Esophagus muscularis mucosa (tissue), 4 donors: ENCODE results near the gene TAX1BP1. TPM values are rescaled to one million over a fixed set of nuclear protein-coding genes. Genes with fewer than 3 reads are reported as not detected.

Experiments
- DNase-seq: peaks from one replicate; pipeline ENCODE4 v3.0.0-alpha.2; 2017; ENCODE audit errors: extremely low spot score
- H3K27ac ChIP-seq, 4 donors: fragments of 200-600 bp; sonication (generic); replicated peaks in 1 of 4; 1 replicate in 3 of 4; 2 replicates in 1 of 4; pipeline ENCODE4 v1.5.1; 2016 to 2019; ENCODE audit warnings: mild to moderate bottlenecking in 1 of 4
- H3K27me3 ChIP-seq, 4 donors: fragments of 200-600 bp; sonication (generic); one replicate each; pipeline versions ENCODE4 v1.5.1 to v1.6.0; 2016 to 2019
- H3K36me3 ChIP-seq, 4 donors: fragments of 200-600 bp; sonication (generic); one replicate each; pipeline ENCODE4 v1.5.1; 2016 to 2019
- H3K4me1 ChIP-seq, 4 donors: fragments of 200-600 bp; sonication (generic); one replicate each; pipeline ENCODE4 v1.5.1; 2016 to 2019
- H3K4me3 ChIP-seq, 4 donors: fragments of 200-600 bp; sonication (generic); 1 replicate in 2 of 4; 2 replicates in 2 of 4; pipeline ENCODE4 v1.5.1; 2016 to 2019; ENCODE audit warnings: mild to moderate bottlenecking in 4 of 4, moderate library complexity in 1 of 4
- H3K9me3 ChIP-seq, 4 donors: fragments of 200-600 bp; sonication (generic); 1 replicate in 3 of 4; 2 replicates in 1 of 4; pipeline ENCODE4 v1.5.1; 2016 to 2019
- CTCF ChIP-seq, 3 experiments: fragments of 200-600 bp in 2 of 3; fragments of 450-650 bp in 1 of 3; sonication (generic) in 2 of 3; IDR thresholded peaks; one replicate each; pipeline ENCODE4 v1.5.1; 2017 to 2019; ENCODE audit warnings: antibody characterized with exemption in 3 of 3, mild to moderate bottlenecking in 2 of 3, moderate library complexity in 1 of 3
- EP300 ChIP-seq: sonication (generic); formaldehyde crosslinking; IDR thresholded peaks from one replicate; pipeline ENCODE4 v1.6.1; 2017; ENCODE audit warnings: antibody characterized with exemption
- POLR2A ChIP-seq: fragments of 450-650 bp; IDR thresholded peaks from one replicate; pipeline ENCODE4 v1.6.1; 2017; ENCODE audit warnings: antibody characterized with exemption, moderate library complexity, mild to moderate bottlenecking, low read depth
- POLR2AphosphoS5 ChIP-seq, 2 donors: sonication (generic); formaldehyde crosslinking; IDR thresholded peaks; one replicate each; pipeline ENCODE4 v1.6.1; 2017; ENCODE audit warnings: antibody characterized with exemption in 2 of 2
- WGBS: methylation state at CpG from one replicate; pipeline ENCODE4 v1.1.5; 2018; 5-methylcytosine and 5-hydroxymethylcytosine counted together
- intact Hi-C: fragments of 100-400 bp; cut with DNase I; formaldehyde crosslinking; loops from one replicate; pipeline ENCODE4 v1.15.1; 2023
- total RNA-seq, 4 donors: library from RNA; depleted of rRNA; stranded (reverse); fragments of >200 nt; gene quantifications; one replicate each; pipeline versions ENCODE4 v1.1.0 to v1.2.1, GENCODE V29; 2016

The TAX1BP1 gene
- total RNA-seq, 4 donors from 2014 or later, result 107 to 139 (median 127) TPM

DNA sequence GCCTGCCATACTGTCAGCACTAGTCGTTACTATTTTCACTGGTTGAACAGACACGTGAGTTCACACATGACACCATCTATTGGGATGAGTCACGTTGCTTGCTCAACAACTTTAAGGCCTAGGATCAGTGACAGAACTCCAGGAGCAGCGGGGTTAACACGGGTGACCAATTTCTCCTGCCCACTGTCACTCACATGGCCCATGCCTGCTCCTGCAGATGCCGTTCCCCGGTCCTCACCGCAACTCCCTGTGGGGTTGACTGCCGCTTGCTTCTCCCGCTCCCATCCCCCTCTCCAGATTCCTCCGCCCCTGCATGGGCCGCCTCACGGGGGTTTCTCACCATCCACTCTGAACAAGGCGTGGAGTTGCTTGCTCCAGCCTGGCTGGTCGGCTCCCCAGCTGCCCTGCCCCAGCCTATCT is 128.2 kb downstream of the TAX1BP1 start:
- 89% methylated on average over 15 of the region's 15 CpGs for WGBS
- intact Hi-C loops, result no loop called here
- TF ChIP-seq POLR2A (no peak), POLR2AphosphoS5 (IDR thresholded peaks at IDR 0.05) (no peak), EP300 (no peak), CTCF (IDR thresholded peaks at IDR 0.05) (no peak)

GRCh38 chr7:27869056-27869455 is 129.1 kb downstream of the TAX1BP1 start:
- intact Hi-C loops, result no loop called here
- Histone ChIP-seq H3K36me3 (no peaks in the 10 kb centered on the region), H3K4me3 (no peak overlapping the region), H3K9me3 (no peaks in the 10 kb centered on the region), H3K27me3 (no peaks in the 10 kb centered on the region), H3K4me1 (peaks cover 6 to 20% (median 11%) of the 10 kb centered on the region in 4 donors), H3K27ac (no peak overlapping the region)
- 95% methylated on average over 7 of the region's 7 CpGs for WGBS
- TF ChIP-seq EP300, result no peak
- TF ChIP-seq POLR2A, result no peak
- TF ChIP-seq CTCF (IDR thresholded peaks at IDR 0.05), result no peak
- no peak for TF ChIP-seq POLR2AphosphoS5 (IDR thresholded peaks at IDR 0.05)
- no peak for DNase-seq

More for the DNA sequence above, 128.2 kb downstream of the TAX1BP1 start:
- Histone ChIP-seq H3K36me3 (peaks cover 0 to 9% (median 0%) of the 10 kb centered on the region in 4 donors), H3K4me3 (no peak overlapping the region), H3K27me3 (no peaks in the 10 kb centered on the region), H3K4me1 (peaks cover 0 to 11% (median 4%) of the 10 kb centered on the region in 4 donors), H3K27ac (no peak overlapping the region), H3K9me3 (no peaks in the 10 kb centered on the region)
- no peak for DNase-seq

DNA sequence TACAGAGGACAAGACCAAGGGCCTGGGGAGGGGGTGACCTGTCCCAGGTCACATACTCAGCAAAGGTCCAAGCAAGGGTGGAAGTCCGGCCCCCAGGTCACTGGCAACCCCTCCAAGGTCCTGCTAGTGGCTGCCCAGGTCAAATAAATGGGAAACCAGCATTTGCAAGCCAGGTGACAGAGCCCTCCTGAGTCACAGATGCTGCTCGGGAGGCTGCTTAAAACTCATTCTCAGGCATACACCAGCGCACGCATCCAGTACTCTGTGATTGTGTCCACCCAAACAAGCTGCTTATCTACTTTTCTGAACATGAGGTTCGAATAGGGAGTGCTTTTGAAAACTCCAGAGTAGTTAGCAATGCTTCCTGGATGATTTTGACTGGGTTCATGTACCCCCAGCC is 130.6 kb downstream of the TAX1BP1 start:
- no peak overlapping the region for H3K4me3 ChIP-seq
- intact Hi-C loops, result no loop called here
- no peaks in the 10 kb centered on the region for H3K9me3 ChIP-seq
- no peaks in the 10 kb centered on the region for H3K27me3 ChIP-seq
- no peaks in the 10 kb centered on the region for H3K36me3 ChIP-seq
- no peak for TF ChIP-seq CTCF (IDR thresholded peaks at IDR 0.05)
- no peak for TF ChIP-seq POLR2AphosphoS5 (IDR thresholded peaks at IDR 0.05)
- TF ChIP-seq EP300, result no peak
- no peak for TF ChIP-seq POLR2A
- H3K4me1 ChIP-seq, result peaks cover 15 to 32% (median 22%) of the 10 kb centered on the region in 4 donors
- 97% methylated on average over 4 of the region's 5 CpGs for WGBS
- no peak for DNase-seq
- no peak overlapping the region for H3K27ac ChIP-seq

DNA sequence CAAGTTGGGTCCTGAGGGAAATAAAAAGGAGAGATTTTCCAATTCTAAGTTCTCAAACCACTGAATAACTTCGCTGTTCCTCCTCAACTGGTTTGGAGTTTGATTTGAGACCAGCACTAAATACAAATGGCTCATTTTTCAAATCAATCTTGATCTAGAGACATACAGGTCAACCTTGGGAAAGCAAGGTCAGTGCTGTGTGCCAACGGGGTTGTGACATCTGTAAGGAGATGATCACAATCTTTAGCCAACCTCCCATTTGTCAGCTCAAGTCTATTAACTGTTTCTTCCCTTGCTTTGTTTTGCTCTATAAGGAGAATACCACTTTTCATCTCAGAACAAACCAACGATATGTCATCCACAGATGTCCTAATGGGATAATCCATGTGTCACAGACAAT is 131.1 kb downstream of the TAX1BP1 start:
- TF ChIP-seq EP300 (no peak), POLR2AphosphoS5 (IDR thresholded peaks at IDR 0.05) (no peak), CTCF (IDR thresholded peaks at IDR 0.05) (no peak), POLR2A (no peak)
- intact Hi-C loops, result no loop called here
- 84% methylated on average over 3 of the region's 3 CpGs for WGBS
- Histone ChIP-seq H3K4me1 (peaks cover 15 to 32% (median 22%) of the 10 kb centered on the region in 4 donors), H3K4me3 (no peak overlapping the region), H3K36me3 (no peaks in the 10 kb centered on the region), H3K9me3 (no peaks in the 10 kb centered on the region), H3K27me3 (no peaks in the 10 kb centered on the region), H3K27ac (no peak overlapping the region)
- no peak for DNase-seq

DNA sequence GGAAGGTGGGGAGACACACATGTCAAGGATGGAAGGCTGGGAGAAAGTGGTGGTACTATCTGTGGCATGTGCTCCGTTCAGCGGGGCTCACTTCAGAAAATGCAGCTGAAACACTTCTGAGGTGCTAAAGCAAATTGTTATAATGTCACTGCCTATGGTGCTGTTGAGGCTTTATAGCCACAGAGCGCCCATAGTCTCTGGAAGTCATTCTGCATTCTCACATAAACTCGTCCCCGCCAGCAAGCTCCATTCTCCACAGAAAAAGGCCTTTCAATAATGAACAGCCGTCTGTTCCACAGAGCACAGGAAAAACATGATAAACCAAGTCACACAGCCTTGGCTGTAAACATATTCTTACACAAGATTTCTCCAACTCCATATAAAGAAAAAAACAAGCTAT is 131.9 kb downstream of the TAX1BP1 start:
- Histone ChIP-seq H3K4me3 (no peak overlapping the region), H3K27me3 (no peaks in the 10 kb centered on the region), H3K36me3 (no peaks in the 10 kb centered on the region), H3K9me3 (no peaks in the 10 kb centered on the region), H3K4me1 (peaks cover 15 to 32% (median 22%) of the 10 kb centered on the region in 4 donors), H3K27ac (no peak overlapping the region)
- DNase-seq, result no peak
- intact Hi-C loops, result no loop called here
- WGBS, result 91% methylated on average over 6 of the region's 6 CpGs
- TF ChIP-seq POLR2A, result no peak
- no peak for TF ChIP-seq EP300
- TF ChIP-seq CTCF (IDR thresholded peaks at IDR 0.05), result no peak
- no peak for TF ChIP-seq POLR2AphosphoS5 (IDR thresholded peaks at IDR 0.05)
